Gastrocnemius medialis (tissue), 4 donors: ENCODE measurements around the gene TRIOBP. TPM values are rescaled to one million over a fixed set of nuclear protein-coding genes. Genes with fewer than 3 reads are reported as not detected.

Source experiments
- ATAC-seq, 2 donors: fragments of 150-250 bp; one replicate each; pipeline ENCODE4 v1.9.1; 2016
- DNase-seq, 2 donors: peaks; one replicate each; pipeline ENCODE4 v3.0.0-alpha.2; 2019
- H3K27ac ChIP-seq, 4 donors: fragments of 200-600 bp; sonication (generic); 1 replicate in 1 of 4; 2 replicates in 3 of 4; pipeline ENCODE4 v1.5.1; 2016 to 2018; ENCODE audit warnings: mild to moderate bottlenecking in 2 of 4, moderate library complexity in 1 of 4
- H3K27me3 ChIP-seq, 3 donors: fragments of 200-600 bp; sonication (generic) in 2 of 3; 1 replicate in 1 of 3; 2 replicates in 2 of 3; pipeline versions ENCODE4 v1.5.1 to v1.6.0; 2016 to 2019; ENCODE audit warnings: mild to moderate bottlenecking in 1 of 3, moderate library complexity in 1 of 3
- H3K36me3 ChIP-seq, 2 donors: fragments of 200-600 bp; sonication (generic) in 1 of 2; one replicate each; pipeline ENCODE4 v1.5.1; 2017 to 2018
- H3K4me1 ChIP-seq, 2 donors: fragments of 200-600 bp; sonication (generic) in 1 of 2; one replicate each; pipeline ENCODE4 v1.5.1; 2016 to 2017; ENCODE audit warnings: mild to moderate bottlenecking in 2 of 2
- H3K4me3 ChIP-seq, 4 donors: fragments of 200-600 bp; sonication (generic) in 3 of 4; 1 replicate in 1 of 4; 2 replicates in 3 of 4; pipeline ENCODE4 v1.5.1; 2016 to 2019; ENCODE audit warnings: mild to moderate bottlenecking in 2 of 4
- H3K9me3 ChIP-seq, 3 donors: fragments of 200-600 bp; sonication (generic) in 2 of 3; 1 replicate in 1 of 3; 2 replicates in 2 of 3; pipeline ENCODE4 v1.5.1; 2016 to 2019
- CTCF ChIP-seq, 5 experiments: fragments of 450-650 bp in 3 of 5; fragments of 200-600 bp in 2 of 5; sonication (generic) in 2 of 5; IDR thresholded peaks in 4 of 5; conservative IDR thresholded peaks in 1 of 5; 1 replicate in 4 of 5; 2 replicates in 1 of 5; pipeline ENCODE4 v1.5.1; 2016 to 2019; ENCODE audit warnings: antibody characterized with exemption in 5 of 5, mild to moderate bottlenecking in 3 of 5, moderate library complexity in 3 of 5
- POLR2A ChIP-seq, 2 donors: fragments of 450-650 bp; IDR thresholded peaks; one replicate each; pipeline ENCODE4 v1.6.1; 2017; ENCODE audit warnings: antibody characterized with exemption in 2 of 2, mild to moderate bottlenecking in 2 of 2, moderate library complexity in 2 of 2
- in situ Hi-C, 4 donors: fragments of 200-750 bp; cut with MboI; loops; one replicate each; pipeline versions ENCODE4 v1.15.0 to v1.8.0; 2017; ENCODE audit warnings: low sequenced_read_pairs in 4 of 4
- intact Hi-C: fragments of 100-400 bp; cut with DNase I; formaldehyde crosslinking; loops from one replicate; pipeline ENCODE4 v1.15.1; 2023; ENCODE audit warnings: low total_unique reads
- total RNA-seq, 4 donors: library from RNA; depleted of rRNA; stranded (reverse); fragments of >200 nt; gene quantifications; one replicate each; pipeline versions ENCODE4 v1.1.0 to v1.2.3, GENCODE V29; 2016

Gene TRIOBP
- total RNA-seq, 4 donors from 2014 or later = 21.7 to 38.2 (median 30.3) TPM

GRCh38 chr22:37807410-37808293 lies 110.8 kb downstream of the TRIOBP start, which contains the start of gene GCAT:
Gene GCAT (plus strand): TSS chr22:37807934. CDS start chr22:37807968, 34 bp downstream.
- H3K27ac ChIP-seq = peak within 1 kb of the TSS; percentile 91 to 95 (median 94)
- ATAC-seq (peak; percentile 79 to 83), DNase-seq (peak; percentile 95 to 97)
- H3K27me3 ChIP-seq = no peaks in the 10 kb centered on the region
- intact Hi-C loops (loop anchor here (1.0 to 5.0 kb wide), 2 partner anchors 37 to 130 kb away; partner anchors contain the start of genes ANKRD54 and LGALS1), in situ Hi-C loops (loop anchor here in 1 of 4 donors (25.0 kb wide), 1 partner anchor 155 kb away; the partner anchor contains the start of genes C22orf23 and POLR2F)
- no peaks in the 10 kb centered on the region for H3K36me3 ChIP-seq
- H3K9me3 ChIP-seq = no peaks in the 10 kb centered on the region
- TF ChIP-seq POLR2A (IDR thresholded peaks at IDR 0.05) (peak; percentile 68 to 78), CTCF (IDR thresholded peaks at IDR 0.05 in 4 of 5, conservative IDR thresholded peaks at IDR 0.05 in 1 of 5) (no peak)
- H3K4me3 ChIP-seq = peak within 1 kb of the TSS; percentile 76 to 87 (median 82)
- H3K4me1 ChIP-seq = peaks cover 16 to 17% of the 10 kb centered on the region in 2 donors

- Histone ChIP-seq H3K27me3 (no peaks in the 10 kb centered on the region), H3K9me3 (no peaks in the 10 kb centered on the region), H3K4me3 (peak overlapping the region; percentile 76 to 87 (median 82)), H3K36me3 (no peaks in the 10 kb centered on the region), H3K27ac (peak overlapping the region; percentile 91 to 95 (median 94)), H3K4me1 (peaks cover 10 to 17% of the 10 kb centered on the region in 2 donors)
- TF ChIP-seq CTCF (IDR thresholded peaks at IDR 0.05 in 4 of 5, conservative IDR thresholded peaks at IDR 0.05 in 1 of 5) = no peak
- no peak for TF ChIP-seq POLR2A (IDR thresholded peaks at IDR 0.05)
- DNase-seq (no peak), ATAC-seq (no peak)
- in situ Hi-C loops (loop anchor here in 1 of 4 donors (25.0 kb wide), 1 partner anchor 154 kb away; the partner anchor contains the start of genes C22orf23 and POLR2F), intact Hi-C loops (loop anchor here (5.0 kb wide), 1 partner anchor 131 kb away; the partner anchor contains the start of gene LGALS1)
Measured at GRCh38 chr22:37808294-37808657, 111.4 kb downstream of the TRIOBP start.

GRCh38 chr22:37809672-37810333 lies 113.0 kb downstream of the TRIOBP start:
- DNase-seq (no peak), ATAC-seq (no peak)
- intact Hi-C loops = loop anchor here (5.0 kb wide), 1 partner anchor 133 kb away; the partner anchor contains the start of gene LGALS1
- in situ Hi-C loops = loop anchor here in 2 of 4 donors (10.0 to 25.0 kb wide), 2 partner anchors 145 to 152 kb away; partner anchors contain the start of genes C22orf23 (in 2 of the 2) and POLR2F (in 2 of the 2)
- Histone ChIP-seq H3K4me3 (no peak overlapping the region), H3K27me3 (no peaks in the 10 kb centered on the region), H3K27ac (no peak overlapping the region), H3K4me1 (peaks cover 10 to 17% of the 10 kb centered on the region in 2 donors), H3K9me3 (no peaks in the 10 kb centered on the region), H3K36me3 (no peaks in the 10 kb centered on the region)
- no peak for TF ChIP-seq POLR2A (IDR thresholded peaks at IDR 0.05)
- no peak for TF ChIP-seq CTCF (IDR thresholded peaks at IDR 0.05 in 4 of 5, conservative IDR thresholded peaks at IDR 0.05 in 1 of 5)

GRCh38 chr22:37811867-37812266 lies 115.0 kb downstream of the TRIOBP start:
- no peak overlapping the region for H3K4me3 ChIP-seq
- H3K9me3 ChIP-seq = no peaks in the 10 kb centered on the region
- H3K36me3 ChIP-seq = no peaks in the 10 kb centered on the region
- TF ChIP-seq CTCF (IDR thresholded peaks at IDR 0.05 in 4 of 5, conservative IDR thresholded peaks at IDR 0.05 in 1 of 5) = no peak
- TF ChIP-seq POLR2A (IDR thresholded peaks at IDR 0.05) = no peak
- no peaks in the 10 kb centered on the region for H3K27me3 ChIP-seq
- no peak for ATAC-seq
- H3K27ac ChIP-seq = no peak overlapping the region
- peaks cover 7 to 10% of the 10 kb centered on the region in 2 donors for H3K4me1 ChIP-seq
- intact Hi-C loops = no loop called here
- in situ Hi-C loops = loop anchor here in 2 of 4 donors (10.0 to 25.0 kb wide), 2 partner anchors 143 to 150 kb away; partner anchors contain the start of genes C22orf23 (in 2 of the 2) and POLR2F (in 2 of the 2)
- no peak for DNase-seq
